Left forelimb (tissue), 1 donor: ENCODE measurements around the gene DENND5B.
"Not testable (repeated sequence)": the region's sequence is repeated elsewhere in the genome, so short reads cannot be mapped to it uniquely, and the experiment has no call there.

ENCODE experiments used
- DNase-seq: peaks from one replicate; pipeline ENCODE4 v3.0.0-alpha.2; 2018; ENCODE audit warnings: low spot score

DENND5B gene

GRCh38 chr12:31506515-31507306 lies 84.2 kb downstream of the DENND5B start:
- no peak for DNase-seq

- no peak for DNase-seq
These were observed 86.2 kb downstream of the DENND5B start for GRCh38 chr12:31504625-31505222.

DNA sequence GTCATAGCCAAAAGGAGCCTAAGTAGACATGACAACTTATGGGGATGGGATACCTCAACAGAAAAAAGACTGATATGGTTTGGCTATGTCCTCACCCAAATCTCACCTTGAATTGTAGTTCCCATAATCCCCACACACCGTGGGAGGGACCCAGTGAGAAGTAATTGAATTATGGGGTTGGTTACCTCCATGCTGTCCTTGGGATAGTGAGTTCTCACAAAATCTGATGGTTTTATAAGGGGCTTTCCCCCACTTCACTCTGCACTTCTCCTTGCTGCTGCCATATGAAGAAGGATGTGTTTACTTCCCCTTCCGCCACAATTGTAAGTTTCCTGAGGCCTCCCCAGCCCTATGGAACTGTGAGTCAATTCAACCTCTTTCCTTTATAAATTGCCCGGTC lies 89.9 kb downstream of the DENND5B start:
- DNase-seq, result not testable (repeated sequence)

DNA sequence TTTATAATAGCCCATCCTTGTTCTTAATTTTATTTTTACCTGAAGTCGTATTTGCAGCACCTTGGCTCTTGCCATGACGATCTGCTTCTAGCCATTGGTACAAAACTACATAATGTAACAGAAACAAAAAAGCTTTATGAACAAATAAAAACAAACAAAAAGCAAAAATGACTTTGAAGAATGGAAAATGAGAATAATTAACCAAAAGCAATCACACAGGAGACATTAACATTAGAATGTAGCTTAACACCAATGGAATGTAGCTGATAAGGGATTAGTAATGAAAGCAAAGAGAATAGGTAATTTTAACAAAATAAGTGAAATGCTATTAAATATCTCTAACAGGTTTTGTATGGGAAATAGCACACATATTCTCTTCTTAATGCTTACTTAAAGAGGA lies 91.4 kb downstream of the DENND5B start:
- DNase-seq, result no peak

- no peak for DNase-seq
These were observed 92.5 kb downstream of the DENND5B start for GRCh38 chr12:31498424-31498823.

DNA sequence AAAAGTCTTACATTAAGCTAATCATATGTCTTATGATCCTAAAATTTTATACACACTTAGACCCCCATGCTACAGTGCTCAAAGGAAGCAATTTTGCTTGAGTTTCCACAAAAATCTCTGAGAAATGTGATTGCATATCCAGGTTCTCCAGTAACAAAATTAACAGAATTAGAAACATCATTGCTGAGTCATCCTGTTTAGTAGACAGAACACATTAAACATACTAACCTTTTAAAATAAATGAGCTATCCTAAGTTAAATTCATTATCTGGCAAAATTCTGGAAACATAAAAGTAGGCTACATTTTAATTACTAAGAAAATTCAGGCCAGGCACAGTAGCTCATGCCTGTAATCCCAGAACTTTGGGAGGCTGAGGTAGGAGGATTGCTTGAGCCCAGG lies 94.7 kb downstream of the DENND5B start:
- no peak for DNase-seq

DNA sequence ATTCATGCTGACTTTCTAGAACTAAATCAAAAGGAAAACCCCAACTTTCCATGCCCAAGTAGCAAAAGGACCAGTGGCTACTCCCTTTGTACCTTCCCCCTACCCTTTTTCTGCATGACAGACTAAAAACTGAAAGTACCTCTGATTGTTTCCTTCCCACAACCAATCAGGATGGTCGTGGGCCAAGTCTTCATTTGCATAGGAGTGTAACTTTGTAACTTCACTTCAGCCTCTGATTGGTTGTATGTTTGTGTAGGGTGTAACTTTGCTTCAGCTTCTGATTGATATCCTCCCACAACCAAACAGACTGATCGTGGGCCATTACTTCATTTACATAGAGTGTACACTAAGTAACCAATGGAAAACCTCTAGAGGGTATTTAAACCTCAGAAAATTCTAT lies 96.5 kb downstream of the DENND5B start:
- no peak for DNase-seq

- DNase-seq, result no peak
These were observed 98.2 kb downstream of the DENND5B start for GRCh38 chr12:31492599-31493196.

DNA sequence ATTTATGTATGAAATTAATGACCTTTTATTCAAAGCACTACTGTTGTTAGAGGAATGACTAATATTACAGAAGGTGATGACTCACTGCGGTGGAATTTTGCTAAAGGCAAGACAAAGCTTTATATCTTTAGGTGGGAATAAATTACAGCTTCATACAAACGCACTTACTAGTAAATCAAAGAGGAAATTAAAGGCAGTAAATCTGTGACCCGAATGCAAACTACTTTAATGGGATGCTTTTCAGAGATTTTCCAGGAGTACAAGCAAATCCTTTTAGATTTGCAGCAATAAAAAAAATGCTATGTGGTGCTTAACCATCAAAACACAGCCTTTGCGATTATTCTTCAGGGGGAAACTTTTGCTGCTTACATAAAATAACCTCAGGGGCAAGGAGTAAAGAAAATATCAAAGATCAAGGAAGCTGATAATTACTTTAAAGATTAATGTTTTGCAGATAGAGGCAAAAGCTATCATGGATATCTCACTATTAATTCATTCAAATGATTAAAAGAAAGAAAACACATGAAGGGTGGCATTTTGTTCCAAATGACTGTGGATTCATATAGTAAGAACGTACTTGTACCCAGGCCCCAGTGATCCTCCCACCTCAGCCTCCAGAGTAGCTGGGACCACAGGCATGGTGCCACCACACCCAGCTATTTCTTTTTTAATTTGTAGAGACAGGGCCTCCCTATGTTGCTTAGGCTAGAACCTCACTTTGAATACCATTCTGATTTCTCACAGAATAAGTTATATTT lies 98.9 kb downstream of the DENND5B start:
- DNase-seq, result no peak

GRCh38 chr12:31491241-31491794 lies 99.6 kb downstream of the DENND5B start:
- DNase-seq, result no peak

- DNase-seq, result no peak
These were observed 102.1 kb downstream of the DENND5B start for GRCh38 chr12:31488737-31489338.

- DNase-seq, result no peak
These were observed 105.4 kb downstream of the DENND5B start for GRCh38 chr12:31485571-31485970.

- no peak for DNase-seq
These were observed 108.1 kb downstream of the DENND5B start for GRCh38 chr12:31482816-31483215.

DNA sequence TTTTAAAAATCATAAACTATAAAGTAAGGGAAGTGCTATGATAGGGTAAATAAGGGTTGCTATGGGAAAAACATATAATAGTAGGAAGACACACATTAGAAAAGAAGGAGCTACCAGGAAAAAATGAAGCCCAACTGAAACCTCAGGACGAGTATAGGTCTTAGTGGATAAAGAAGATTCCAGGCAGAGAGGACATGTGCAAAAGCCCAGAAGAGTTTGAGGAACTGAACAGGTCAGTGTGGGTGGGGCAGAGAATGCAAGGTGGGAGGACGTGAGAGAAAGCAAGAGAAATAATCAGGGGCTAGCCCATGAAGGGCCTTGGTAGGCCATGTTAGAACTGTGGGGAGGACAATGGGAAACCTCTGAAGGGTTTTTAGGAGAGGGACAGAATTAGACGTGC lies 109.5 kb downstream of the DENND5B start:
- DNase-seq, result no peak

DNA sequence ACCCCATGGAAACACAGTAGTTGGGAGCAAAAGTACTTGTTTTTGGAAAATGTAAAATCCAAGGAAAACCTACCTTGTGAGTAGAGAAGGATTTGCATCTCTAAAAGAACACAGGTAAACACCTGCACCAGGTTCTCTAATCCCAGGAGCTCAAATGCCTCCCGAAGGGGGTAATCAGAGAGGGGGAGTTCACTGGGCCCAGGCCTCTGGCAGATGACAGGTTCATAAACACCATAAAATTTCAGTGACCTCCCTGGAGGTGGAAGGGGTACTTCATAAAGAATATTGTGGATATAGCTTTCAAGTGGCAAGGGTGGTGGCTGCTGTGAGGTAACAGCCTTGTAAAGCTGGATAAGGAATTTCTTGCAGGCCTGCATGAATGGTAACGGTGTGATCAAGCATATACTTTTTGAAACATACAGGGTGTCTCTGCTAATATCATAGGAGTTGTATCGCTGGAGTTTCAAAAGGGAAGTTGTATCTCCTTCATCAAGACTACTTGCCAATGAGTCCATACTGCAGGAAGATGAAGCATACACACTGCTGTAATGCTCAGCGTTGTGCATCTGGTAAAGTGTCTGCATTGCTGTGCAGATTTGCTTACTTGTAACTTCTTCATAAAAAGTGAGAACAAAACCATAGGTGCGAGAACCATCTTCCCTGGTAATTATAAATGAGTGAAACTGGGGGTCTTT lies 111.3 kb downstream of the DENND5B start:
- no peak for DNase-seq

DNA sequence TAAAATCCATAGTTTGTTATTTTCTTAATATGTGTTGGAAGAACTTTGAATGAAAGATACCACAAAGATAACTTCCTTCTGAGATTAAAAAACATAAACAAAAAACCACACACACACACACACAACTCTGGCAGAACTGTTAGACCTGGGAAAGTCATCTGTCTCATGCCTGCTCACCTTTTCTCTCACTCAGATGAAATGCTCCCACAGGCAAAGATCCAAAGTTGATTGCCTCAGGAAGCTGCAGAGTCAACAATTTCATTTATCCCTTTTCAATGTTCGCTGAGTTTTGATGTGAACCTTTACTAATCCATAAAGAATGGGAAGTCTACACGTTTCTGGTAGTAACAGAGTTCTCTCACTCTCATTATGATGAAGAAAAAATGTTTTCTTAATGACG lies 112.0 kb downstream of the DENND5B start:
- DNase-seq, result no peak

GRCh38 chr12:31478425-31478824 lies 112.5 kb downstream of the DENND5B start:
- DNase-seq, result no peak

- DNase-seq, result no peak
These were observed 113.2 kb downstream of the DENND5B start for GRCh38 chr12:31477687-31478086.

- DNase-seq, result no peak
These were observed 114.5 kb downstream of the DENND5B start for GRCh38 chr12:31476437-31476836.

GRCh38 chr12:31475610-31476009 lies 115.3 kb downstream of the DENND5B start:
- DNase-seq, result not testable (repeated sequence)

- DNase-seq, result no peak
These were observed 116.2 kb downstream of the DENND5B start for GRCh38 chr12:31474751-31475150.
